ENCODE results near the gene WNT1.
A peak's percentile ranks its signal among the peaks of the same experiment; 100 is the strongest.

Gene WNT1

GRCh38 chr12:48978291-48978740, at the start of gene WNT1:
Gene WNT1 (plus strand): TSS chr12:48978322. CDS start chr12:48978651, 329 bp downstream.
- DNase-seq: no peak

- DNase-seq: no peak
Observed at GRCh38 chr12:48929551-48929950, 48.6 kb upstream of the WNT1 start.

- DNase-seq: no peak
Observed at GRCh38 chr12:48930475-48930874, 47.6 kb upstream of the WNT1 start.

GRCh38 chr12:48932878-48933277, 45.2 kb upstream of the WNT1 start:
- DNase-seq: no peak

GRCh38 chr12:48933664-48934311, 44.3 kb upstream of the WNT1 start:
- DNase-seq: no peak

- no peak for DNase-seq
Observed at GRCh38 chr12:48934312-48934706, 43.8 kb upstream of the WNT1 start.

- peak; percentile 93 for DNase-seq
Observed at GRCh38 chr12:48936379-48936979, 41.6 kb upstream of the WNT1 start.

- DNase-seq: no peak
Observed at GRCh38 chr12:48937170-48937569, 41.0 kb upstream of the WNT1 start.

GRCh38 chr12:48938805-48939204, 39.3 kb upstream of the WNT1 start:
- no peak for DNase-seq

GRCh38 chr12:48940181-48940580, 37.9 kb upstream of the WNT1 start:
- DNase-seq: no peak

GRCh38 chr12:48943221-48943620, 34.9 kb upstream of the WNT1 start:
- DNase-seq: no peak

- no peak for DNase-seq
Observed at GRCh38 chr12:48946205-48946604, 31.9 kb upstream of the WNT1 start.

- DNase-seq: no peak
Observed at GRCh38 chr12:48946943-48947342, 31.2 kb upstream of the WNT1 start.

GRCh38 chr12:48947727-48948126, 30.4 kb upstream of the WNT1 start:
- DNase-seq: no peak

- DNase-seq: no peak
Observed at GRCh38 chr12:48952691-48953090, 25.4 kb upstream of the WNT1 start.

- DNase-seq: no peak
Observed at GRCh38 chr12:48954061-48954460, 24.1 kb upstream of the WNT1 start.

GRCh38 chr12:48954841-48955501, 23.2 kb upstream of the WNT1 start:
- DNase-seq: no peak

GRCh38 chr12:48956279-48957140, 21.6 kb upstream of the WNT1 start:
- peak; percentile 71 for DNase-seq

GRCh38 chr12:48957141-48958048, 20.7 kb upstream of the WNT1 start, which contains the start of gene ARF3:
Gene ARF3 (minus strand): TSS chr12:48957487. CDS start chr12:48941095, 16,392 bp downstream.
- peak; percentile 96 for DNase-seq

- no peak for DNase-seq
Observed at GRCh38 chr12:48958049-48958388, 20.1 kb upstream of the WNT1 start.

- no peak for DNase-seq
Observed at GRCh38 chr12:48960834-48961233, 17.3 kb upstream of the WNT1 start.

- no peak for DNase-seq
Observed at GRCh38 chr12:48961331-48961730, 16.8 kb upstream of the WNT1 start.
